HG03432 (cell line): ENCODE results near the gene ASB13.
A peak's percentile ranks its signal among the peaks of the same experiment; 100 is the strongest.

ENCODE experiments used
- ATAC-seq: cut with Tn5 transposase; IDR thresholded peaks from one replicate; pipeline ENCODE4 v1.9.1; 2021; ENCODE audit warnings: mild to moderate bottlenecking, moderate library complexity; ENCODE audit not compliant: unreplicated experiment

ASB13 gene

DNA sequence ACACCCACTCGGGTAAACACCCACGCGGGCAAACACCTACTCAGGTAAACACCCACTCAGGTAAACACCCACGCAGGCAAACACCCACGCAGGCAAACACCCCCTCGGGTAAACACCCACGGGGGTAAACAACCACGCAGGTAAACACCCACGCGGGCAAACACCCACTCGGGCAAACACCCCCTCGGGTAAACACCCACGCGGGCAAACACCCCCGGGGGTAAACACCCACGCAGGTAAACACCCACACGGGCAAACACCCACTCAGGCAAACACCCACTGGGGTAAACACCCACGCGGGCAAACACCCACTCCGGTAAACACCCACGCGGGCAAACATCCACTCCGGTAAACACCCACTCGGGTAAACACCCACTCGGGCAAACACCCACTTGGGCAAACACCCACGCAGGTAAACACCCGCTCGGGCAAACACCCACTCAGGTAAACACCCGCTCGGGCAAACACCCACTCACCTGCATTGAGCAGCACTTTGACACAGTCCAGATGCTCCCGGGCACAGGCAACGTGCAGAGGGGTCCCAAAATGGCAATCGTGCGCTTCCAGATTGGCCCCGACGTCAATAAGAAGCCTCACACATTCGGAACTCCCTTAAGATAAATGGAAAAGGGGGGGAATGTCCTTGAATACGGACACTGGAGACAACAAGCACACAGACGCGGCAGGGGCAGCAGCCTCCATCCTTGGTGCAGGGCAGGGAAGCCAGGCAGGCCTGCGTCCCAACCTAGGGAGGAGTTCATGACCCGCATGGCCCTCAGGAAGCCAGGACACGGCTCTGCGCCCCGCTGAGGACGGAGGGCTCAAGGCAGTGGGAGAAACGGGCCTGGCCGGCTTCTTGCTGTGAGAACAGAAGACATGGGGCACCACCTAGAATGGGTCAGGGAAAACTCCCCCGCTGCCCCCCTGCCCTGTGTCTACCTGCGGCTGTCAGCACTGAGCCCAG is 17.6 kb downstream of the ASB13 start:
- no peak for ATAC-seq

DNA sequence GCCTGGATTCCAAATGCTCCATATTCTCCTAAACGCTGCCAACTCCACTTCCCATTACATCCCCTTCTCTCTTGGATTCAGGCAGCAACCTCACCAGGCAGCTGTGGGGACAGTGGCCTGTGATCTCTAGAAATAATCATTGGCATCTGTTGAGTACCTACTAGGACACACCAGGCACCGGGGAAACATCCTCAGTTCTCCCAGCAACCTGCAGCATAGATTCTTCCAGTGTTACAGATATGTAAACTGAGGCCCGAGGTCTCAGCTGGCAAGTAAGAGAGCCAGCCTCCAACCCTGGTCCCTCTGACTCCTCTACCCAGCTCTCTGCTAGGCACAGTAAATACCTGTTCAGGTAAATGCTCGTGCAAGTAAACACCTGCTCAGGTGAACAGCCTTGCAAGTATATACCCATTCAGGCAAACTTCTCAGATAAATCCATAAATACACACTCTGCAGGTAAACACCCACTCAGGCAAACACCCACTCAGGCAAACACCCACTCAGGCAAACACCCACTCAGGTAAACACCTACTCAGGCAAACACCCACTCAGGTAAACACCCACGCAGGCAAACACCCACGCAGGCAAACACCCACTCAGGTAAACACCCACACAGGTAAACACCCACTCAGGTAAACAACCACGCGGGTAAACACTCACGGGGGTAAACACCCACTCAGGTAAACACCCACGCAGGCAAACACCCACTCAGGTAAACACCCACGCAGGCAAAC is 18.7 kb downstream of the ASB13 start:
- ATAC-seq, result no peak

DNA sequence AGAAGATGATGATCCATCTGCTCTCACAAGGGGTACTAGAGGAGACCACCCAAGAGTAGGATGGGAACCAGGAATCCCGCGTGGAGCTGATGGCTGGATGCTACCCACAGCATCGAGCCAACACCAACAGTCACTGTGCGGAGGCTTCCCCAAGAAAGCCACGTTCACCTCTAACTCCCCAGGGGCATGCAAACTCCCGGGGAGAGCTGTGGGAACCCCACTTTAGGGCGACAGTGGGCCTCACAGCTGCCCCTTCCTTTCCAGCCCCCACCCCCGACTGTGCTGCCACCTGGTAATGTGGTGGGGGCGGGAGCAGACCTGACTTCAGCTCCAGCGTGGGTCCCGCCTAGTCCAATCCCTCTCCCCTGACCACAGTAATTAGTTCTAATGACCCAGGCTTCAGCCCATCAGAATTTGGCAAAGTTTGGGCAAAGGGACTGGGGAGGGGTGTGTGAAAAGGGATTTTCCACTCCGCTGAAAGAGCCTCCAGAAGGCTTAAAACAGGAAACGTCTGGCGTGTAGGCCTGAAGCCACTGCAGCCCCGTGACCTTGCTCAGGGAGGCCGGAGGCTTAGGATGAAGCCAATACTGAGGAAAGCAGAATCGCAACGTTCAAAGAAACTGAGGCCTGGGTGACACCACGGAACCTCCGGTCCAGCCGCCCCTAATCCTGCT is 20.3 kb downstream of the ASB13 start:
- no peak for ATAC-seq

DNA sequence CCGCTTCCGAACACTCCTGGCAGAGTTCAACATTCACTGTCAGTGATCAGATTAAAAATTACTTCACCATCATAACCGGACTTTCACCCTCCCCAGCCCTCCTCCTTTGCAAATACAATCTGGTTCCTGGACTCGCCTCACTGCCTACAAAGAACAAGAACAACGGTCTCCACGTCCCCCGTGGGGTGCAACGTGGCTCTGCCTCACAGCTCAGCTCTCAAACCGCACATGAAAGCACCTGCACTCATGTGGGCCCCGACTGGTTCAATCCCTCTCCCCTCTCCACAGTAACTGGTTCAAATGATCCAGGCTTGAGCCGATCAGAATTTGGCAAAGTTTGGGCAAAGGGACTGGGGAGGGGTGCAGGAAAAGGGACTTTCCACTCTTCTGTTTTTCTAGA is 21.0 kb downstream of the ASB13 start:
- ATAC-seq, result no peak

DNA sequence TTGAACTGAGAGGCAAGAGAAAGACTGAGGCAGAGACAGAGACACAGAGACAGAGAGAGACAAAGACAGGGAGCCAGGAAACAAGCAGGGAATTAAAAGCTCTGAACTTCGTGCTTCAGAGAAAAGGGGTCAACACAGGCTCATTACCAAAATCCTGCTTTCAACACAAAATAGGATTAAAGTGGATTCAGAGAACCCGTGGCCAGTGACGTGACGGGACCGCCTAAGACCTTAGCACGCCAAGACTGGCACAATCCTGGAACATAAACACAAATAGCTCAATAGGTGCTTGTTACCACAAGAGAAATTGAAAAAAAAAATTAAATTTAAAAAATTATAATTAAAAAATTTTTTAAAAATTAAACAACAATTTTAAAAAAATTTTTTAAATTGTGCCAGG is 21.5 kb downstream of the ASB13 start:
- no peak for ATAC-seq

DNA sequence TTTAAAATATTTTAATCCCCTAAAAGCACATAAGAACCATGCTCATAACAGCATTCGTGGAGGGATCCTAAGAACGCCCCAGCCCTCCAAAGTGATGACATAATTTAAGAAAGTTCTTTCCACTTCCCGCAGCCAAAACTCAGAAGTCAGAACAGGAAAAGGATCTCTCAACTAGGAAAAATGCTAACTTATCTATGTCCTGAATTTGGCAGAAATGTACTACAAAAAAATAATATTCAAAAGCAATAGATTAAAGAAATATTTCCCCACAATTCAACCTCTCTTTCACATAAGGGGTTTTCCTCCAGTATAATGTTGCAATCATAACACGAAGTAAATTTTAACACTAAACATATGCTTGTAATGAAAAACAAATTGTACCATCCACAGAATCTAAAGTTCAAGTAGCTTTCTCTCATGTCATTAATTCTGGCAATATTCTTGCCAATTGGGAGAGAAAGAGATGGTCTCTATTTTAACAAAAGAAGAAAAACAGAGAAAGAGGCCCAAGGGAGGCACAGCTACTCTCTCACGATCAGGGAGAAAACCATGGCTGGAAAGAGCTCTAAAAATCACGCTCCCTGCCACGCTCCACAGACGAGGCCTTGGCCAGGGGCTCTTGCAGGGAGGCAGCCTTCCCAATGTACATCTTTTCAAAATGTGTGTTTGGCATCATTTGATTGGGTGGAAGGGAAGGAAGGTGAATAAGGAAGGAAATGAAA is 22.9 kb downstream of the ASB13 start:
- no peak for ATAC-seq

DNA sequence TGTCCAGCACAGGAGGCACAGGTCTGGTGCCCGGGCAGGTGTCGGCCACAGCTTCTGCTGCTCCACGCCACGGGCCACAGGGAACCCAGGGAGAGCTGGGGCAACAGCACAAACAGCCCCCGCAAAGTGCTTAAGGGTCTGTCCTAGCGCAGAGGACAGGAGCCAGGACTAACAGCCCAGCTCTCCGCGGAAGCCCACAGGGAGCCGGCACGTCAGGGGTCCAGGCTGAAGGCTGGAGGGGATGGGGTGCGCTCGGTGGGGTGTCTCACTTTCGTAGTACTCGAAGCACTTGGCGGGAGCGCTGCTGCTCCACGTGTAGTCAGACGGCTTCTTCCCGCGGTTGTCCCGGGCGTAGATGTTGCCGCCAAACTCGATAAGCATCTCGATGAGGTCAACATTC is 24.9 kb downstream of the ASB13 start:
- ATAC-seq, result no peak

DNA sequence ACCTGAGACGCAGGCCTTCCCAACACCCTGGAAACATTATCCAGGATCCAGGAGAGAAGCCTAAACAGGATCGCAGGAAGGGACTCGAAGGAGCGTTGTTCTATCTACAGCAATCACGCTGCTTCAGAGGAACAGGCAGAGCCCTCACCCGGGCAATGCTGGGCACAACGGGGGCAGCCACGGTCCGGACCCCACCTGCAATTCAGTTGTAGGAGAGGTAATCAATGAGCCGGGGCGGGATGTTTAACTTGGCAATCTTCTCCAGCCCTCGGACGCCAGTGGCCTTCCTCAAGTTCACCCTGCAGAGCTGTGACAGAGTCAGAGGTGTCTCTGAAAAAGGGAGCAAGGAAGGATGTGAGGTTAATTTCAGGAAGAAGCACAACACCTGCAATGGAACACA is 25.9 kb downstream of the ASB13 start:
- ATAC-seq, result no peak

DNA sequence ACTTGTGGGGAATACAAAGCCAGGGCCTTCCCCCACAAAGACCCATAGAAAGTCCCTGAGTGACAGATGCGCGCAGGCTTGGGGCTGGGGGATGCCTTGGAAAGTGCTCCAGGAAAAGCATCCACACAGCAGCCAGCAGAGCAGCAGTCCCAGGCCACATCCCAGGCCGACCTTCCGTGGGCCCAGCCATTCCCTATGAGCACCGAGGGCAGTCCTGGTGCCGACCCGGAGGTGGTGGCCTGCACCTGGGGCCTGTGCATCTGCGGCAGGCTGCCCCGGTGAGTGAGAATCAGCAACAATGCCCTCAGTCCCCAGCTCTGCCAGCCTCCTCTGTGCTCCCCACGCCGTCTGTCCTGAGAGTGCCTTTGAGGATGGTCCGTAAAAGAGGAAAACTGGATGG is 26.4 kb downstream of the ASB13 start:
- ATAC-seq, result no peak

DNA sequence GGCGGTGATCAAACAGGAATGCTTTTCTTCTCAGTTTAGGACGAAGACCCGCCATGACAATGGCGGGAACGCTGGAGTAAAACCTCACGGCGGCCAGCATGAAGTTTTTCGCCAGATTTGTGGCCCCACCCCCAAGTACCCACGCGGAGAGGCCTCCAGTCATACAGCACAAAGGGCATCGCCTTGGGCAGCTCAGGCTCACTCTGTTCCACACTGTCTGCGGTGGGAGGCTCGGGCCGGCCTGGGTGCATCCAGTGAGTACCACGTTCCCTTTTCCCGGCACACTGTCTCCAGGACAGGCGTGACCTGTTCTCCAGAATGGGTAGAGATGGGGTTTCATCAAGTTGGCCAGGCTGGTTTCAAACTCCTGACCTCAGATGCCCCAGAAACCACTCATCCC is 27.3 kb downstream of the ASB13 start:
- ATAC-seq, result no peak

DNA sequence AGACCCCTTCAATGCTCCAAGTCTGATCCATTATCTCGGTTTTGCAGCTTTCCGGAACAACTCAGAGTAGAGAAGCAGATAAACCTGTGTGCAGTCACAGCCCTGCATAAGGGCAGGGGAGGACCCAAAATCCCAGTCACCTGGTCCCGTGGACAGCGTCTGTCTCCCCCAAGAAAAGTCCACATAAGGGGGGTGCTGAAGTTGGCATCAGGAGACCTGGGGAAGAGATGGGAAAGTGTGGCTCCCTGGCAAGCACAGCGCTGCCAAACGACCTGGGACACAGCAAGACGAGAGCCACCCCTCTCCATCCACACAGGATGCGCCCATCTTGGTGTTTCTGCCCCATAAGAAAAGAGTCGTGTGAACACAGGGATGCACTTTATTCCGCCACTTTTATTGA is 27.9 kb downstream of the ASB13 start:
- ATAC-seq, result no peak

DNA sequence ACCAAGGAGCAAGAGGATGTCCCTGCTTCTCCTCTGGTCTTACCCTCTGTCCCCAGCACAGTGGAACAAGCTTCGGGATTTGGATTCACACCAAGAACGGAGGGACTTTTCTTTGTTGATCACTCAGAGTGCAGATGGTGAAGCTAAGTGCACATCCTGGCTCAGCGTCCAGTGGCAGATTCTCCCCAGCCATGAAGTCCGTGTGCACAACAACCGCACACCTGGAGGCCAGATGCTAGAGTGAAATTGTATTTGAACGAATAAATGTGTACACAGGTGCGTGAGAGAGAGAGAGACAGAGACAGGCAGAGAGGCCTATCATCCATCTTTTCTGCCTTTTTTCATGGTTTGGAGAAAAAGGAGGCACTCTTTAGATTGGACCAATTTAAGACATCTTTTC is 31.5 kb downstream of the ASB13 start:
- no peak for ATAC-seq

DNA sequence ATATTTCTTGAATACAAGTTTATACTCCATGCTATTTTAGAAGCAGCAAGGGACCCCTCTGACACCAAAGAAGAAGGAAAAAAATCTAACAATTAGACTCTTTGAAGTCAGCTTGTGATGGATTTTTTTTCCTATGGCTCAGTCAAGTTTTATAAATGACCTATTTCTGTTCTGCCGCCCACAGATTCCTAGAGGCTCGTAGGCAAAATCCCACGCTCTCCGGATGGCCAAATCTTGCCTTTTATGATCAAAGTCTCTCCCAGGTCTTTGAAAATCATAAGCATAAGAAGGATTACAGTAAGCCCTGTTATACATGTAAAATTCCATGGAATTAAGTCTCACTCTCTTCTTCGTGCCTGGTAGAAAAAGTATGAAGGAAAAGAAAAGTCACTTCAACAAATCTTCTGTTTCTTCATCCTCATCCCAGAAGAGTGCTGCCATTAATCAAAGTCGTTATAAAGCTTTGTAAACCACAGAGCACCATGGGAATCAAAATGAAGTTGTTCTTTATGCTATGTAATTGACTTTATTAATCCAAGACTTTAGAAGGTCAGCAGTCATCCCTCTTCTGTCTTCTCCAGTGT is 33.1 kb downstream of the ASB13 start:
- ATAC-seq, result no peak

DNA sequence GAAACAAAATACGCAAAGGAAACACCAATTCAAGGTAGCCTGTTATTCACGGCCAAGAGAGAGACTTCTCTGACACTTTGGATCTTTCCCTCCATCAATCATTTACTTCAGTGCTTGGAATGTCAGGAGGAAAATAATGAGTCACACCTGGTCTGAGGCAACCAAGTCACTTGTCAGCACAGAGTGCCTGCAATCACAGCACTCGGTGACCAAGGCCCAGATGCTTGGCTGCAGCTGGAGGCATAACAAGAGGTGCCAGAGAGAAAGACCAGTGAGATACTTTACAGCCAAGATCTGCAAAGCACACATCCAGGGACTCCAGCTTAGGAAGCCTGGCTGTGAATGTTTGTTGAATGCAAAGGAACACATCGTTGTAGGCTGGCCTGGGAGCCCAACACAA is 33.9 kb downstream of the ASB13 start:
- ATAC-seq, result no peak

DNA sequence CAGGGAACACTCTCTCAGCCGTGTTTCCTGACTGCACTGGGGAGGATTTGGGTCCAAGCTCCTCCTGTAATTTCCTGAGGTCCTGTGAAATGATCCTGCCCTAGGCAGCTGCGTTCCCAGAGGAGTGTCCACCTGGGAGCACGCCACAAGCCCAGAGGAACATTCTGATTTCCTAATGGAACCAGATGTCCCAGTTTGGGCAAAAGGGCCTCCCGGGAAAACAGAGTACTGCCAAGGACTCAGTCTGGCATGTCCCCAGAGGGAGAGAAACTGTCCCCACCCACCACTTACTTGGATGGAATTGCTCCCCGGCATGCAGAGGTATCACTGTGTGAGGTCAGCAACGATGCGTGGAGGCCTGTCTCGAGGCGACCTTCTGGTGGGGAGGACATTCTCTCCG is 34.5 kb downstream of the ASB13 start:
- no peak for ATAC-seq

DNA sequence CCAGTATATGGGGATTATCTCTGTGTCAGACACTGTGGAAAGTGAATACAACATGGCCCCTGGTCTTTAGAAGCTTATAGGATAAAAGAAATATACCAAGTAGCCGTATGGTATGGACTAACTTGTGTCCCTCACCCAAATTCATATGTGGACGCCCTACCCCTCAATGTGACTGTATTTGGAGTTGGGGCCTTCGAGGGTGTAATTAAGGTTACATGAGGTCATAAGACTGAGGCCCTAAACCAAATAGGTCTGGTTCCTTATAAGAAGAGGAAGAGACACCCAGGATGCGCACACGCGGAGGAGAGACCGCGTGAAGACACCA is 36.3 kb downstream of the ASB13 start:
- no peak for ATAC-seq

DNA sequence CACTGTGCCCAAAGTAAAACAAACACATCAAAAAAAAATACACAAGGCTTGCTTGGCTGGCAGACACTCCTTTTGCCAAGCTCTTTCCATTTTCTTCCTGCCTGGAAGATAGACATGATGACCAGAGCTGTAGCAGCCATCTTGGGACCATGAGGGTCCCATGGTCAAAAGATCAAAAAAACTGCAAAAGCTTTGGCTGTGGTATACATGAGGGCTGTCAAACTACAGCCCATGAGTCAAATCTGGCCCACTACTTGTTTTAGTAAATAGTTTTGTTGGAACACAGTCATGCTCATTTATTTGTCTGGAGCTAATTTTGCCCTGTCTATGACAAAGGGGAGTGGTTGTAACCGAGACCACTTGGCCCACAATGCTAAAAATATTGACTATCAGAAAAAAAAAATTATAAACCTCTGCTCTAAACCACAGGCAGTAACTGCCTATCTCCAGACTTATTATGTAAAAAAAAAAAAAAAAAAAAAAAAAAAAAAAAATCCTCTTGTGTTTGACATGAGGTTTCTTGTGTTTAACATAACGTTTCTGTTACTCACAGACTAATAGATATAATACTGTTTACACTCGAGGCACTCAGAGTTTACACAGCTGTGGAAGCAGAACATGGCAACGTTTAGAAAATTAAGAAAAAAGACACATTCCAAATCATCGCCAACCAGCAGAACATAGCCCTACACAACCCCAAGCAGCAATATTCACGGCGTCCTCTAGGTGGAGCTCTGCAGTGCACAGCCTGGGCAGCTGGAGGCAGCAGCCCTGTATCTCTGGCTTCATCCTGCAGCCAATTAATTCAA is 36.9 kb downstream of the ASB13 start:
- ATAC-seq, result peak; percentile 80

DNA sequence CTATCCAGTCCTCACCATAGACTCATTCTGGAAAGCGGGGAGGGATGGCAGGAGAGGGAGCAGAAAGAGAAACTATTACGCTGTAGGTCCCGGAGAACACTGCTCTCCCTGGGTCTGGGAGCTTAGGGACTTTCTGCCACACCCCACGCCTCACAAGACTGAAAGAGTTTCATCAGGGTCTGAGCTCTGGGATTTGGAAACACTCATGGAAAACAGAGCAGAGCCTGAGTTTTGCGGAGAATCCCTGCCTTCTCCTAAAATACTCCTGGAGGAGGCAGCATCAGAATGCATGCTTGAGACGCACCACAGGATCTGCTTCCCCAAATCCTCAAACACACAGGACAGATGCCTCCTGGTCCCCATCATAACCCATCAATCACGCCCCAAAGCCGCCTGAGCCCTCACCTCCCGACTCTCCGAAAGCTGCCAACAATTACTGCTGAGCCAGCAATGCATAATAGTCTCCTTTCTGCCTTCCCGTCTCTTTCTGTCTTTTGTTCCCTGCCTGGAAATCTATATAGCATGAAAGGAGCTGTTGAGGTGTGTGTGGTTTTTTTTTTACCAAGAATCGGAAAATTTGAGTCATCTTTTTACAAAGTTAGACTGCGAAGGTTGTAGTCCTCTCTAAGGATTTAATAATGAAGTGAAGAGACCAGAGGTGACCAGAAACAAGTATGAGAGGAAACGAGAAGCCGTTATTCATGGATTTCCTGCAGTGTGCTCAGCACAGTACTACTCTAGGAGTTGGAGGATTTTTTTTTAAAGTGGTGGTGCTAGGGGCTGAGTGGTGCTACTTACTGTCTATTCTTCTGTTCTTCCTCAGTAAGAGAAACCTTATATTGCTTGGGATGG is 37.7 kb downstream of the ASB13 start:
- peak; percentile 38 for ATAC-seq

DNA sequence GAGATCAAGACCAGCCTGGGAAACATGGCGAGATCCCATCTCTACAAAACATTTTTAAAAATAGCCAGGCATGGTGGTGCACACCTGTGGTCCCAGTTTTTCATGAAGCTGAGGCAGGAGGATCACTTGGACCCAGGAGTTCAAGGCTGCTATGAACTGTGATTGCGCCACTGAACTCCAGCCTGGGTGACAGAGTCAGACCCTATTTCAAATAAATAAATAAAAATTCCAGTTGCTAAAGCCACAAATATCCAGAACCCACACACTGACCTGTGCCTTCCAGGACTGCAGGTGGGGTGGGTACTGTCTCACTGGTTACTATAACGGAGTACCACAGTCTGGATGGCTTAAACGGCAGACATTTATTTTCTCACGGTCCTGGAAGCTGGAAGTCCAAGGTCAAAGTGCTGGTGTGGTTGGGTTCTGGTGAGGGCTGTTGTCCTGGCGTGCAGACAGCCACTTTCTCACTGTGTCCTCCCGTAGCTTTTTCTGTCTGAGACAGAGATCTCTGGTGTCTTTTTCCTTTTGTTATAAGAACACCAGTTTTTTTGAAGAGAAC is 38.8 kb downstream of the ASB13 start:
- ATAC-seq, result no peak
